Upper lobe of left lung (tissue), 6 donors: ENCODE measurements around the gene KISS1R. TPM values are rescaled to one million over a fixed set of nuclear protein-coding genes. Genes with fewer than 3 reads are reported as not detected.

Source experiments
- ATAC-seq, 2 donors: fragments of 200-7000 bp; cut with Tn5 transposase; one replicate each; pipeline ENCODE4 v1.9.1; 2022; ENCODE audit warnings: mild to moderate bottlenecking in 2 of 2, moderate library complexity in 2 of 2; ENCODE audit not compliant: low FRiP score in 2 of 2
- DNase-seq, 2 donors: peaks; one replicate each; pipeline ENCODE4 v3.0.0-alpha.2; 2019 to 2020
- H3K27ac ChIP-seq, 4 donors: fragments of 200-600 bp; sonication (generic); one replicate each; pipeline ENCODE4 v1.5.1; 2016 to 2019
- H3K27me3 ChIP-seq, 4 donors: fragments of 200-600 bp; sonication (generic); one replicate each; pipeline ENCODE4 v1.5.1; 2017 to 2019
- H3K36me3 ChIP-seq, 4 donors: fragments of 200-600 bp; sonication (generic); one replicate each; pipeline ENCODE4 v1.5.1; 2016 to 2019
- H3K4me1 ChIP-seq, 4 donors: fragments of 200-600 bp; sonication (generic); one replicate each; pipeline ENCODE4 v1.5.1; 2018 to 2019
- H3K4me3 ChIP-seq, 4 donors: fragments of 200-600 bp; sonication (generic); one replicate each; pipeline ENCODE4 v1.5.1; 2017 to 2019; ENCODE audit warnings: mild to moderate bottlenecking in 2 of 4, moderate library complexity in 1 of 4
- H3K9me3 ChIP-seq, 4 donors: fragments of 200-600 bp; sonication (generic); one replicate each; pipeline ENCODE4 v1.5.1; 2018 to 2019
- EP300 ChIP-seq, 4 donors: sonication (generic); formaldehyde crosslinking; IDR thresholded peaks; one replicate each; pipeline ENCODE4 v1.5.1; 2017; ENCODE audit warnings: antibody characterized with exemption in 4 of 4, control low read depth in 2 of 4
- POLR2A ChIP-seq, 4 donors: fragments of 450-650 bp; IDR thresholded peaks; one replicate each; pipeline ENCODE4 v1.5.1; 2016 to 2017; ENCODE audit warnings: antibody characterized with exemption in 4 of 4, mild to moderate bottlenecking in 2 of 4
- POLR2AphosphoS5 ChIP-seq, 2 donors: sonication (generic); formaldehyde crosslinking; IDR thresholded peaks; one replicate each; pipeline ENCODE4 v1.5.1; 2017; ENCODE audit warnings: antibody characterized with exemption in 2 of 2
- WGBS, 2 donors: methylation state at CpG; one replicate each; pipeline ENCODE4 v1.1.5; 2017 to 2018; 5-methylcytosine and 5-hydroxymethylcytosine counted together
- total RNA-seq, 6 donors: library from RNA; depleted of rRNA in 4 of 6; stranded (reverse); fragments of >200 nt in 4 of 6; gene quantifications; one replicate each; pipeline versions ENCODE4 v1.1.0 to v1.2.1, GENCODE V29; 2016 to 2021
- TF ChIP-seq, protein P1 (sequence below), 6 experiments: fragments of 450-650 bp in 4 of 6; fragments of 200-600 bp in 2 of 6; sonication (generic) in 2 of 6; IDR thresholded peaks; one replicate each; pipeline ENCODE4 v1.5.1; 2016 to 2019; ENCODE audit warnings: antibody characterized with exemption in 6 of 6
- donor health status: DM: no; HTN: no; CAD: no; lungs with moderate emphysema.
- donor health status: DM: no; HTN: yes; CAD: no; lungs with severe emphysema.

Gene KISS1R
- total RNA-seq, 6 donors from 2014 or later = not detected

DNA sequence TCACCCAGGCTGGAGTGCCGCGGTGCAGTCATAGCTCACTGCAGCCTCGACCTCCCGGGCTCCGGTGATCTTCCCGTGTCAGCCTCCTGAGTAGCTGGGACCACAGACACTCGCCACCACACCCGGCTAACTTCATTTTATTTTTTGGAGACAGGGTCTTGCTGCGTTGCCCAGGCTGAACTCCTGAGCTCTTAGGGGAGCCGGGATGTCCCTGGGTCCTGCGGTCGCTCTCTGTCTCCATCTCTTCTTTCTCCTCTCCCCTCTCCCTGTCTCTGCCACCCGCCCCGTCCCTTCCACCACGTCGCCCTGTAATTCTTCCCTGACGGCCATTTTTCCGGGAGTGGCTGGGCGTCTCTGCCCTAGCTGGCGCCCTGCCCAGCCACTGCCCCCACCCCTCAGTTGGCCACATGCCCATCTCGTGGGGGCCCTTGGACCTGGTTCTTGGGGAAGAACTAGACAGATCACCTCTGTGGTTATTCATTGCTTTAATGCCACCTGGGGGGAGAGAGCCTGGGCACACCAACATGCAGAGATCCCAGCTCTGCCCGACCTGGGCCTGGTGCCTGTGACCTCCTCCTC is 27.6 kb downstream of the KISS1R start:
- Histone ChIP-seq H3K9me3 (no peaks in the 10 kb centered on the region), H3K27ac (no peak overlapping the region), H3K36me3 (peaks cover 0 to 11% (median 0%) of the 10 kb centered on the region in 4 donors), H3K27me3 (no peaks in the 10 kb centered on the region), H3K4me1 (peaks cover 22 to 29% (median 26%) of the 10 kb centered on the region in 4 donors), H3K4me3 (no peak overlapping the region)
- TF ChIP-seq, protein P1, sequence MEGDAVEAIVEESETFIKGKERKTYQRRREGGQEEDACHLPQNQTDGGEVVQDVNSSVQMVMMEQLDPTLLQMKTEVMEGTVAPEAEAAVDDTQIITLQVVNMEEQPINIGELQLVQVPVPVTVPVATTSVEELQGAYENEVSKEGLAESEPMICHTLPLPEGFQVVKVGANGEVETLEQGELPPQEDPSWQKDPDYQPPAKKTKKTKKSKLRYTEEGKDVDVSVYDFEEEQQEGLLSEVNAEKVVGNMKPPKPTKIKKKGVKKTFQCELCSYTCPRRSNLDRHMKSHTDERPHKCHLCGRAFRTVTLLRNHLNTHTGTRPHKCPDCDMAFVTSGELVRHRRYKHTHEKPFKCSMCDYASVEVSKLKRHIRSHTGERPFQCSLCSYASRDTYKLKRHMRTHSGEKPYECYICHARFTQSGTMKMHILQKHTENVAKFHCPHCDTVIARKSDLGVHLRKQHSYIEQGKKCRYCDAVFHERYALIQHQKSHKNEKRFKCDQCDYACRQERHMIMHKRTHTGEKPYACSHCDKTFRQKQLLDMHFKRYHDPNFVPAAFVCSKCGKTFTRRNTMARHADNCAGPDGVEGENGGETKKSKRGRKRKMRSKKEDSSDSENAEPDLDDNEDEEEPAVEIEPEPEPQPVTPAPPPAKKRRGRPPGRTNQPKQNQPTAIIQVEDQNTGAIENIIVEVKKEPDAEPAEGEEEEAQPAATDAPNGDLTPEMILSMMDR (IDR thresholded peaks at IDR 0.05) = no peak
- no peak for TF ChIP-seq EP300 (IDR thresholded peaks at IDR 0.05)
- TF ChIP-seq POLR2AphosphoS5 (IDR thresholded peaks at IDR 0.05) = no peak
- TF ChIP-seq POLR2A (IDR thresholded peaks at IDR 0.05) = no peak
- DNase-seq = peak in 1 of 2 donors; percentile 53
- no peak for ATAC-seq
- WGBS, 2 donors = 70 to 85% methylated on average over 18 to 21 of the region's 22 CpGs

DNA sequence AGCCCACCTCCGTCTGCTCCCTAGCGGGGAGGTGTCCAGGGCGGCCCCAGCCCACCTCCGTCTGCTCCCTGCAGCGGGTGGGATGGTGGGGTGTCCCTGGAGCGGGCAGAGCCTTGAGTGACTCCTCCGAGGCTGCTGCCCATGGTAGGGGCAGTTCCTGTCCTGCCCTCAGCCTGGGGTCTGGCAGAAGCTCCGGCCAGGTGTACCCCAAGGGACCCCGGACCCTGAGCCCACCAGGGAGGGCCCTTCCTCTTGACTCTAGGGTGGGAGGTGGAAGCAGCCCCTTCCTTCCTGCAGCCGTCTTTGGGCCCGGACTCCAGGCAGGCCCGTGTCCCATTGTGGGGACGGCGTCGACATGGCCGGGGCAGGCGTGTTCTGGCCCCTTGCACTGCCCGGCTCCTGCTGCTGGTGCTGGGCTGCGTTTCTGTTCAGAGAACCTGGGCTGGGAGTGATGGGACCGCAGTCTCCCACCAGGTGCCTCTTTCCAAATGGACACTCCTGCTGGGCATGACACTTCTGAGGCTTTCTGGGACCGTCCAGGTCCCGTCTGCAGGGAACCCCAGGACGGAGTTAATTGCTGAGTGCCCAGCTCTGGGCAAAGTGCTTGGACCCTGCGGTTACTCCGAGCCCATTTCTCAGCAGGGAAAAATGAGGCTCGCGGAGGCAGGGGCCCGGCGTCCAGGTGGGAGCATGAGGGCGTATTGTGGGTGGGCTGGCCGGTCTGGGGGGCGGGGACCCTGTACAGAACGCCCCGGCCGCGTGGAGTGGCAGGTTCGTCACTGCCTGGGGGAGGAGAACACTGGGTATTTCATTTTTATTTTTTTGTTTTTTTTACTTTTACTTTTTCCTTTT is 28.5 kb downstream of the KISS1R start:
- Histone ChIP-seq H3K27ac (no peak overlapping the region), H3K9me3 (no peaks in the 10 kb centered on the region), H3K36me3 (peaks cover 0 to 11% (median 0%) of the 10 kb centered on the region in 4 donors), H3K4me3 (no peak overlapping the region), H3K27me3 (no peaks in the 10 kb centered on the region), H3K4me1 (peaks cover 13 to 20% (median 17%) of the 10 kb centered on the region in 4 donors)
- 92 to 97% methylated on average over 23 to 27 of the region's 37 CpGs for WGBS, 2 donors
- ATAC-seq (no peak), DNase-seq (peak in 1 of 2 donors; percentile 73)
- TF ChIP-seq, protein P1 (IDR thresholded peaks at IDR 0.05) = no peak
- TF ChIP-seq EP300 (IDR thresholded peaks at IDR 0.05) (no peak), POLR2AphosphoS5 (IDR thresholded peaks at IDR 0.05) (no peak), POLR2A (IDR thresholded peaks at IDR 0.05) (no peak)

DNA sequence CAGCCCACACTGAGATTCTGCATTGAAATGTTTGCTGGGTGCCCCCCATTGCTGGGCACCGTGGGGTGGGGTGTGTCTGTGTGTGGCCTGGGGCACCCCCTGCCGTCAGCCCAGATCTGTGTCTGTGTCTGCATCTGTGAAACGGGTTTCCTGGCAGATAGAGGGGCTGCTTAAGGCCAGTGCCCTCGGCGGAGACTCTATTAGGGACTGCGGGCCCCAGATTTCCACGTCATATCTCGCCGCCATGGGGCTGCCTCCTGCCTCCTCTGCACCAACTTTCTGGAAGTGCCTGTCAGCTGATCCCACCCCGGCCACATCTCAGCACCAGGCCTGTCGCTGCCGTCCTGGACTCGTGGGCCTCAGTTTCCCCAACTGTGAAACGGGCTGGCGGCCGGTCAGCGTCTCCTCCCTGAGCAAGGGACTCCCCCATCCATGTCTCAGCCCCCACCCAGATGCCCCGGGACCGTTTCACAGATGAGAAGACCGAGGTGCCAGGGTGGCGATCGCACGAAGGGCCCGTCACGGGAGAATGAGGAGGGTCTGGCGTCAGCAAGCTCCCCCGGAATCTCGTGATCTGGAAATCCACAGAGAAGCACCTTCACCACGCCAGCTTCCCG is 30.1 kb downstream of the KISS1R start:
- H3K9me3 ChIP-seq = no peaks in the 10 kb centered on the region
- H3K27ac ChIP-seq = peak overlapping the region in 1 of 4 donors; percentile 37
- ATAC-seq (no peak), DNase-seq (peak in 1 of 2 donors; percentile 65)
- TF ChIP-seq EP300 (IDR thresholded peaks at IDR 0.05) (no peak), POLR2AphosphoS5 (IDR thresholded peaks at IDR 0.05) (no peak), POLR2A (IDR thresholded peaks at IDR 0.05) (no peak)
- TF ChIP-seq, protein P1 (IDR thresholded peaks at IDR 0.05) = no peak
- 84 to 87% methylated on average over 15 to 30 of the region's 30 CpGs for WGBS, 2 donors
- H3K4me3 ChIP-seq = no peak overlapping the region
- peaks cover 0 to 11% (median 0%) of the 10 kb centered on the region in 4 donors for H3K36me3 ChIP-seq
- peaks cover 0 to 6% (median 2%) of the 10 kb centered on the region in 4 donors for H3K4me1 ChIP-seq
- no peaks in the 10 kb centered on the region for H3K27me3 ChIP-seq

DNA sequence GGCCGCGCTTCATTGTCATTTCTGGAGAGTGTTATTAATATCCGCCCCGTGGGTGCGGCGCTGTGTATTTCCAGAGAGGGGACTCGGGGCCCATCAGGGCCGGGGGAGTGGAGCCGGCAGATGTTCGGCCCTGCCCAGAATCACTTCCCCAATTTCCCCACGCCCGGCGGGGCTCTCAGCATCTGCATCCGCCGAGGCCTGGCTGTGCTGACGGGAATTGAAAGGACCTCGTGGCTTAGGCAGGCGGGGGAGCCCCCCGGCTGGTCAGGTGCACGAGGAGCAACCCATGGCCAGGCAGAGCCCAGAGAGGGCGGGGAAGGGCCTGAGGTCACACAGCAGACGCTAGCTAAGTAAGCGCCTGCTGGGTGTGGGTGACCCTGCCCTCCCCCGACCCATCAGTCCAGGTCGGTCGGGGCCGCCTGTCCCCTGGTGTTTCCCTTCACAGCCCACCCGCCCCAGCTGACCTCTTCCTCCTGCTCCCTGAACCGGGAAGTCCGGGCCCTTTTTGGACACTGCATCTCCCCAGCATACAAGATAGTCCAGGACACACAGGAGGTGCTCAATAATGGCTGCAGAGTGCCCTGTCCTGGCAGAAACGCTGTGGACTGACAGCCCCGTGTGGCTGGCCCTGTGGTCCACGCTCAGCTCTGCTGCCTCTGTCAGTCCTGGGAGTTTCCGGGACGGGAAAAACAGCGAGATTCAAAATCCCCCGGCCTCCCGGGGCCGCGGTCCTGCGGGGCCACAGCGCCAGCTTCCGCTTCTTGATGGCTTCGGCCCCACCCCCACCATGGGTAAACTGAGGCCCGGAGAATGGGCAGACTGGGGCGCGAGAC is 30.8 kb downstream of the KISS1R start:
- ATAC-seq = peak; percentile 76
- WGBS, 2 donors = 76 to 96% methylated on average over 15 to 41 of the region's 47 CpGs
- Histone ChIP-seq H3K4me3 (no peak overlapping the region), H3K36me3 (peaks cover 0 to 8% (median 0%) of the 10 kb centered on the region in 4 donors), H3K4me1 (peaks cover 6 to 10% (median 7%) of the 10 kb centered on the region in 4 donors), H3K27me3 (no peaks in the 10 kb centered on the region), H3K27ac (peak overlapping the region in 1 of 4 donors; percentile 52), H3K9me3 (no peaks in the 10 kb centered on the region)
- peak; percentile 68 to 86 for DNase-seq
- no peak for TF ChIP-seq POLR2AphosphoS5 (IDR thresholded peaks at IDR 0.05)
- no peak for TF ChIP-seq POLR2A (IDR thresholded peaks at IDR 0.05)
- no peak for TF ChIP-seq EP300 (IDR thresholded peaks at IDR 0.05)
- TF ChIP-seq, protein P1 (IDR thresholded peaks at IDR 0.05) = no peak
